Measurements from ENCODE around the gene CAMK1D. TPM values are rescaled to one million over a fixed set of nuclear protein-coding genes. Genes with fewer than 3 reads are reported as not detected.
A peak's percentile ranks its signal among the peaks of the same experiment; 100 is the strongest.

Gene CAMK1D
- total and polyA plus RNA-seq, 8 donors = 4.4 to 10.8 (median 4.8) TPM

DNA sequence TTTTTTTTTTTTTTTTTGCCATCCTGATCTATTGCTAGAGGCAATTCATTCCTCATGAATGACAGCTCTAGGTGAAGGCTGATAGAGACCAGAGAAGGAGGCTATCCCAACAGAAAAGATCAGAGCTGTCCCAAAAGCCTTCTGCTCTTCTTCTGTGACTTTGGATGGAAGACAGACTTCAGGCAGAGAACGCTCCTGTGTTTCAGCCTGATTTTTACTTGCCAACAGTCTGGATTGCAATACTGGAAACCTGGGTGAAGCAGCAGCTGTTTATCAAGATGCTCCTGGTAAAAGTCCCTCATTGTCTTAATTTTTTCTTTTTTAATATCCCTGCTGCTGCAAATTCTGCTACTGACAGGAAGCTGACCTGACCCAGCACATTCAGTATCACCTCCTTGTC lies 432.6 kb downstream of the CAMK1D start:
- Histone ChIP-seq H3K9me3 (no peaks in the 10 kb centered on the region), H3K27ac (no peak overlapping the region), H3K27me3 (no peaks in the 10 kb centered on the region), H3K36me3 (no peaks in the 10 kb centered on the region), H3K4me3 (no peak overlapping the region), H3K4me1 (no peaks in the 10 kb centered on the region)
- DNase-seq (no peak), ATAC-seq (no peak)
- TF ChIP-seq, protein P1, sequence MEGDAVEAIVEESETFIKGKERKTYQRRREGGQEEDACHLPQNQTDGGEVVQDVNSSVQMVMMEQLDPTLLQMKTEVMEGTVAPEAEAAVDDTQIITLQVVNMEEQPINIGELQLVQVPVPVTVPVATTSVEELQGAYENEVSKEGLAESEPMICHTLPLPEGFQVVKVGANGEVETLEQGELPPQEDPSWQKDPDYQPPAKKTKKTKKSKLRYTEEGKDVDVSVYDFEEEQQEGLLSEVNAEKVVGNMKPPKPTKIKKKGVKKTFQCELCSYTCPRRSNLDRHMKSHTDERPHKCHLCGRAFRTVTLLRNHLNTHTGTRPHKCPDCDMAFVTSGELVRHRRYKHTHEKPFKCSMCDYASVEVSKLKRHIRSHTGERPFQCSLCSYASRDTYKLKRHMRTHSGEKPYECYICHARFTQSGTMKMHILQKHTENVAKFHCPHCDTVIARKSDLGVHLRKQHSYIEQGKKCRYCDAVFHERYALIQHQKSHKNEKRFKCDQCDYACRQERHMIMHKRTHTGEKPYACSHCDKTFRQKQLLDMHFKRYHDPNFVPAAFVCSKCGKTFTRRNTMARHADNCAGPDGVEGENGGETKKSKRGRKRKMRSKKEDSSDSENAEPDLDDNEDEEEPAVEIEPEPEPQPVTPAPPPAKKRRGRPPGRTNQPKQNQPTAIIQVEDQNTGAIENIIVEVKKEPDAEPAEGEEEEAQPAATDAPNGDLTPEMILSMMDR (IDR thresholded peaks at IDR 0.05) = no peak
- intact Hi-C loops (cut with DNase I) = no loop called here

DNA sequence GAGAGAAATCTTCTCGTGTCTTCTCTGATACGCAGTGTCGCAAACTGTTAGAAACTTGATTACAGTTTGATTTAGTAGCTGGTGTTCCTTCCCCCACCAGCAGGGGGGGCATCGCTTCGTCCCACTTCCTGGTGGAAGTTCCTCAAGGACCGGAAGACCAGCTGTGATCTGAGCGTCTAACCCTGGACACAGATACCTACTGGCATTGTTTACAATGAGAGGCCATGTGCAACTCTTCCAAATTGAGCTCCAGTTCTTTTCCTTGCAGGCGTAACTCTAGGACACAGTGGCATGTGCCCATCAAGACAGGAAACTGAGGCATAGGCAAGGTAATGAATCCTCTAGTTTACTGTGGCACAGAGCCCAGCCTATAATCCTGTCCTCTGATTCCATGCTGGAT lies 433.2 kb downstream of the CAMK1D start:
- intact Hi-C loops (cut with DNase I) = no loop called here
- Histone ChIP-seq H3K9me3 (no peaks in the 10 kb centered on the region), H3K27ac (no peak overlapping the region), H3K4me1 (no peaks in the 10 kb centered on the region), H3K4me3 (no peak overlapping the region), H3K36me3 (no peaks in the 10 kb centered on the region), H3K27me3 (no peaks in the 10 kb centered on the region)
- TF ChIP-seq, protein P1 (IDR thresholded peaks at IDR 0.05) = peak; percentile 44 to 50
- peak; percentile 46 for ATAC-seq
- DNase-seq = no peak

DNA sequence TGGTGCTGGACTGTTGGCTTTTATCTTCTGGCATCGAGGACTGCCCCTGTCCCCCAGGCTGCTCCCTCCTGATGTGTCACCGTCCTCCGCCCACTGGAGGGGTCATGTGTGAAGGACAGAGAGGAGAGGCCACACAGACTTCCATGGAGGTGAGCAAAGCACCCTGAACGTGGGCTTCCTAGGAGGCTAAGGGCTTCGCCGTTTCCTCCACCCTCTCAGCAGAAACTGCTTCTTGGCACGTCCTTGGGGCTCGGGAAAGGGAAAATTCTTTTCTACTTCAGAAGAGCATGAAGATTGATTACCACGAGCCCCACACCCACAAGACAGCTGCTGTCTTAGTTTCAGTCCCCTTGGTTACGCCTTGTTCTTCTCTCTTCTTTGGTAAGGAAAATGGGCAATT lies 433.9 kb downstream of the CAMK1D start:
- Histone ChIP-seq H3K27me3 (no peaks in the 10 kb centered on the region), H3K27ac (no peak overlapping the region), H3K4me3 (no peak overlapping the region), H3K4me1 (no peaks in the 10 kb centered on the region), H3K36me3 (no peaks in the 10 kb centered on the region), H3K9me3 (no peaks in the 10 kb centered on the region)
- intact Hi-C loops (cut with DNase I) = no loop called here
- ATAC-seq (no peak), DNase-seq (peak in 1 of 4 donors; percentile 23)
- TF ChIP-seq, protein P1 (IDR thresholded peaks at IDR 0.05) = no peak

DNA sequence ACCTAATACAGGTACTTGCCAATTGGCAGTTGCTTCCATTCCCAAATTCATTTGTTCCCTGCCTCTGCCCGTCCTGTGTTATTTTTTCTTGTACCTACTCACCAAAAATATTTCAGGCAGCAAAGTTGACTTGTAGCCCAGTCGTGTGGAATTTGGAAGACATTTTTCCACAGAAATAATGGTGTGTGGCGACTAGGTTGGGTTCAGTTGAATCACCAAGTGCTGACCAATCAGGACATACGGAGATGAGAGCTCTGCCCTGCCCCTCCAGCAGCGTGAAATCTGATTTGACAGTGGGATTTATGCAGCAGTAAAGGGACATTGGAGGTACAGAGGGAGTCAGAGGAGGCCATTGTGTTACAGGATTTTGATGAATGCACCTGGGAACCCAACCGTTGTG lies 435.3 kb downstream of the CAMK1D start:
- intact Hi-C loops (cut with DNase I) = no loop called here
- no peak overlapping the region for H3K27ac ChIP-seq

DNA sequence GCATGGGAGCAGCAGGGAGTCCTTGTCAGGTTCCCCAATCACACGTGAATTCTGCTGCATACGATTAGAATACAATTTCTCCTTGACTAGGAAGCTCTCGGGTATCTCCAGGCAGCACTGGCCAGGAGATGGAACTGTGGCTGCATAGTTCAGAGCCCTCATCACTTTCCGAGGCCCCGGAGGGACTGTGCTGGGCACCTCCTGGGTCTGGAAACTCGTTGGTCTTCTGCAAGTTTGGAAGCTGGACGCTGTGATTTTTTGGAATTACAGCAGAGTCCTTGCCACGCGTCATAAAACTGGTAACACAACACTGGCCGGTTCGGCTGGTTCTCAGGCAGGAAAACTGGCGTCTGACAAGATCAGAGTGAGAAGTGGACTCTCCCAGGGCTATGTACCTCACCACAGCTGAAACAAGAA lies 436.1 kb downstream of the CAMK1D start:
- H3K27me3 ChIP-seq = no peaks in the 10 kb centered on the region
- H3K4me1 ChIP-seq = no peaks in the 10 kb centered on the region
- H3K9me3 ChIP-seq = no peaks in the 10 kb centered on the region
- intact Hi-C loops (cut with DNase I) = no loop called here
- ATAC-seq (no peak), DNase-seq (no peak)
- H3K36me3 ChIP-seq = no peaks in the 10 kb centered on the region
- TF ChIP-seq, protein P1 (IDR thresholded peaks at IDR 0.05) = no peak
- no peak overlapping the region for H3K4me3 ChIP-seq
- H3K27ac ChIP-seq = no peak overlapping the region

More for the DNA sequence above, 435.3 kb downstream of the CAMK1D start:
- DNase-seq = no peak
- H3K27me3 ChIP-seq = no peaks in the 10 kb centered on the region
- H3K4me1 ChIP-seq = no peaks in the 10 kb centered on the region
- H3K4me3 ChIP-seq = no peak overlapping the region
- H3K9me3 ChIP-seq = no peaks in the 10 kb centered on the region
- no peaks in the 10 kb centered on the region for H3K36me3 ChIP-seq
- TF ChIP-seq, protein P1 (IDR thresholded peaks at IDR 0.05) = no peak
- no peak for ATAC-seq

All from left lung (tissue), 10 donors.